HL-60 (cell line): ENCODE results near the gene PRRC1.

Experiments used
- GABPA ChIP-seq: IDR thresholded peaks from 2 replicates; pipeline ENCODE4 v1.6.1; 2012; ENCODE audit warnings: low read depth
- POLR2AphosphoS5 ChIP-seq: IDR thresholded peaks from 2 replicates; pipeline ENCODE4 v1.6.1; 2012; ENCODE audit warnings: low read depth
- TF ChIP-seq, protein P1 (sequence below): IDR thresholded peaks from one replicate; pipeline ENCODE4 v1.5.1; 2011; ENCODE audit warnings: low read length, control low read depth, inconsistent platforms; ENCODE audit not compliant: insufficient read depth
- TF ChIP-seq, protein P2 (sequence below): IDR thresholded peaks from 2 replicates; pipeline ENCODE4 v1.6.1; 2012; ENCODE audit warnings: low read depth; ENCODE audit not compliant: insufficient replicate concordance

DNA sequence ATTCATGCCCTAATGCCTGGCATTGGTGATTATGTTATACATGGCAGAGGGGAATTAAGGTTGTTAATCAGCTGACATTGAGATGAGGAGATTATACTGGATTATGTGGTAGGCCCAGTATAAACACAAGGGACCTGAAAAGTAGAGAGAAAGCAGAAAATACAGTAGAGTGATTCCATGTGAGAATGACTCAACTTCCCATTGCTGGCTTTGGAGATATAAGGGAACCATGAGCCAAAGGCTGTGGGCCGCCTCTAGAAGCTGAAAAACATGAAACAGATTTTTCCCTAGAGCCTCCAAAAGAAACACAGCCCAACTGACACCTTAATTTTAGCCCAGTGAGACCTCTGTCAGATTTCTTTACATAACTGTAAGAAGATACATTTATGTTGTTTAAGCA is 66.4 kb downstream of the PRRC1 start:
- TF ChIP-seq, protein P1, sequence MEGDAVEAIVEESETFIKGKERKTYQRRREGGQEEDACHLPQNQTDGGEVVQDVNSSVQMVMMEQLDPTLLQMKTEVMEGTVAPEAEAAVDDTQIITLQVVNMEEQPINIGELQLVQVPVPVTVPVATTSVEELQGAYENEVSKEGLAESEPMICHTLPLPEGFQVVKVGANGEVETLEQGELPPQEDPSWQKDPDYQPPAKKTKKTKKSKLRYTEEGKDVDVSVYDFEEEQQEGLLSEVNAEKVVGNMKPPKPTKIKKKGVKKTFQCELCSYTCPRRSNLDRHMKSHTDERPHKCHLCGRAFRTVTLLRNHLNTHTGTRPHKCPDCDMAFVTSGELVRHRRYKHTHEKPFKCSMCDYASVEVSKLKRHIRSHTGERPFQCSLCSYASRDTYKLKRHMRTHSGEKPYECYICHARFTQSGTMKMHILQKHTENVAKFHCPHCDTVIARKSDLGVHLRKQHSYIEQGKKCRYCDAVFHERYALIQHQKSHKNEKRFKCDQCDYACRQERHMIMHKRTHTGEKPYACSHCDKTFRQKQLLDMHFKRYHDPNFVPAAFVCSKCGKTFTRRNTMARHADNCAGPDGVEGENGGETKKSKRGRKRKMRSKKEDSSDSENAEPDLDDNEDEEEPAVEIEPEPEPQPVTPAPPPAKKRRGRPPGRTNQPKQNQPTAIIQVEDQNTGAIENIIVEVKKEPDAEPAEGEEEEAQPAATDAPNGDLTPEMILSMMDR = no peak
- TF ChIP-seq POLR2AphosphoS5 (no peak), GABPA (no peak)
- TF ChIP-seq, protein P2, sequence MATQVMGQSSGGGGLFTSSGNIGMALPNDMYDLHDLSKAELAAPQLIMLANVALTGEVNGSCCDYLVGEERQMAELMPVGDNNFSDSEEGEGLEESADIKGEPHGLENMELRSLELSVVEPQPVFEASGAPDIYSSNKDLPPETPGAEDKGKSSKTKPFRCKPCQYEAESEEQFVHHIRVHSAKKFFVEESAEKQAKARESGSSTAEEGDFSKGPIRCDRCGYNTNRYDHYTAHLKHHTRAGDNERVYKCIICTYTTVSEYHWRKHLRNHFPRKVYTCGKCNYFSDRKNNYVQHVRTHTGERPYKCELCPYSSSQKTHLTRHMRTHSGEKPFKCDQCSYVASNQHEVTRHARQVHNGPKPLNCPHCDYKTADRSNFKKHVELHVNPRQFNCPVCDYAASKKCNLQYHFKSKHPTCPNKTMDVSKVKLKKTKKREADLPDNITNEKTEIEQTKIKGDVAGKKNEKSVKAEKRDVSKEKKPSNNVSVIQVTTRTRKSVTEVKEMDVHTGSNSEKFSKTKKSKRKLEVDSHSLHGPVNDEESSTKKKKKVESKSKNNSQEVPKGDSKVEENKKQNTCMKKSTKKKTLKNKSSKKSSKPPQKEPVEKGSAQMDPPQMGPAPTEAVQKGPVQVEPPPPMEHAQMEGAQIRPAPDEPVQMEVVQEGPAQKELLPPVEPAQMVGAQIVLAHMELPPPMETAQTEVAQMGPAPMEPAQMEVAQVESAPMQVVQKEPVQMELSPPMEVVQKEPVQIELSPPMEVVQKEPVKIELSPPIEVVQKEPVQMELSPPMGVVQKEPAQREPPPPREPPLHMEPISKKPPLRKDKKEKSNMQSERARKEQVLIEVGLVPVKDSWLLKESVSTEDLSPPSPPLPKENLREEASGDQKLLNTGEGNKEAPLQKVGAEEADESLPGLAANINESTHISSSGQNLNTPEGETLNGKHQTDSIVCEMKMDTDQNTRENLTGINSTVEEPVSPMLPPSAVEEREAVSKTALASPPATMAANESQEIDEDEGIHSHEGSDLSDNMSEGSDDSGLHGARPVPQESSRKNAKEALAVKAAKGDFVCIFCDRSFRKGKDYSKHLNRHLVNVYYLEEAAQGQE = no peak
